HT1080 (cell line): ENCODE results near the gene ATP8B4. TPM values are rescaled to one million over a fixed set of nuclear protein-coding genes. Genes with fewer than 3 reads are reported as not detected.
"Not testable (repeated sequence)": the region's sequence is repeated elsewhere in the genome, so short reads cannot be mapped to it uniquely, and the experiment has no call there.

Experiments used
- DNase-seq: peaks from one replicate; pipeline ENCODE4 v3.0.0-alpha.2; 2015; ENCODE audit warnings: low read depth
- total RNA-seq: library from RNA; depleted of rRNA; stranded (reverse); fragments of >200 nt; shearing (Covaris generic); gene quantifications from 2 replicates; pipeline ENCODE4 v1.2.3, GENCODE V29; 2014

Gene ATP8B4
- total RNA-seq, 1 experiment from 2014 or later = 0.21 TPM

DNA sequence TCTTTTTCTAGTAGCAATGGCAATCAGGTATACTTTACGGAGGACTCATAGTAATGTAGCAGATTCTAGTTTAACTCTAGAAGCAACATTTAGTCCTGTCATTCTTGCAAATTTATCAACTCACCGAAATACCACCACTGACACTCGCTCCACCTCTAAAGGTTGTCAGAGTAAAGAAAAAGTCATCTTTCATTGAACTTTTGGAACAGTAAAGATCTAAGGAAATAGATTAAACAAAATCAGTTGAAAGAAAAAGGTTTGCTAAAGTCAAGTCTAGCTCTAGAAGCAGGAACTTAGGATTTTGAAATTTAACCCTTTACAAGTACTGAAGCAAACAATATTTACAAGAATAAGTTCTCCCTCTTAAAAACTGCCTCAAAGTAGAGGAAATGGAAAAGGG is 8.7 kb downstream of the ATP8B4 start:
- DNase-seq = no peak

DNA sequence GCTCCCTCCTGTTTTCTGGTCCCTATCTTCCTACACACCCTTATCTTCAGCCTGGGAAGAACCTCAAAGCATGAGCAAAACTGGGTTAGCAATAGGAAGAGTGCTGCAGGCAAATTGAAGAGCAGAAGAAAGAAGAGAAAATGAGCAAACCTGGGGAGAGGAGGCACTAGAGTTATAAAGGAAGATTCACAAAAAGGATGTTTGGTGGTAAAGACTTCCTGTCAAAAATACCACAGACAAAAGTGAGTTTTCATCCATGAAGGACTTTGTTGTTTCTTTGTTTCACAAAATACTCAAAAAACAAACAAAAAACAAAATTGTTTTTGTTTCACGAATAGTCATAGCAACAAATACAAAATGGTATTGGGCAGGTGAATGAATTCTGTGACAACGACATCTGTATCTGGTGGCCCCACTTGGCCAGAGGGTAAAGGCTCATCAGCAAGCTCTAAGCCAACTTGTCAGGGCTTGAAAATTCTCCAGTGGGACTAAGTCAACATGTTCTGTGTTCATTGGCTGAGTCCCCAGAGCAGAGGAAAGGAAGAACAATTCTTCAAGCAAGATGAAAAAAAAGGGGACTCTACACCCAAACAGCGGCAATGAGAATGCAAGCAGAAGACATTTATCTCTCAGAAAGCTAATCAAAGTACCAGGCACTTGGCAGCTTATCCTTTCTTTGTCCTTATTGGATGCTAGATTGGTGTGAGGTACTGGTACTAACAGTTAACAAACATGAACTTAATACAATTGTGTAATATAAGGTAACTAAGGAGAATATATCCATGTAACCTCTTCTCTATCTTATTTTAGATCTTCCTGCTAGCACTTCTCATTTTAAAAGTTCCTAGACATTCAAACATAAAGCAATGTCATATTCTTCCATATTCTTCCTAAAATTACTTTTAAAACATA is 9.7 kb downstream of the ATP8B4 start:
- no peak for DNase-seq

DNA sequence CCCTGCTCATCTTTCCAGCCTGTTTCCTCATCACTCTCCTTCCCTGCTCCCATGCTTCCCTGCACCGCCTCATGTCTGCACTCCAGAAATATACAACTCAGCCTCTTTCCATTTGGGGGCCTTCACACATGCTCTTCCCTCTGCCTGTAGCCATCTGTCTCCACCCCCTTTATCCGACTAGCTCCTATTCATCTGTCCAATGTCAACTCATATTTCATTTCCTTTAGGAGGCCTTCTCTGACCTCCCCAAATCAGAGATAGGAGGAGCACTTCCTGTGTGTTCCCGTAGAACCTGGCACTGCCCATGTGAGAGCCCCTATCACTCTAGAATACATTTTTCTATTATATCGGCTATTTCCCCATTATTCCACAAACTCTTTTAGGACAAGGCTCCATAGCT is 10.6 kb downstream of the ATP8B4 start:
- DNase-seq = no peak

DNA sequence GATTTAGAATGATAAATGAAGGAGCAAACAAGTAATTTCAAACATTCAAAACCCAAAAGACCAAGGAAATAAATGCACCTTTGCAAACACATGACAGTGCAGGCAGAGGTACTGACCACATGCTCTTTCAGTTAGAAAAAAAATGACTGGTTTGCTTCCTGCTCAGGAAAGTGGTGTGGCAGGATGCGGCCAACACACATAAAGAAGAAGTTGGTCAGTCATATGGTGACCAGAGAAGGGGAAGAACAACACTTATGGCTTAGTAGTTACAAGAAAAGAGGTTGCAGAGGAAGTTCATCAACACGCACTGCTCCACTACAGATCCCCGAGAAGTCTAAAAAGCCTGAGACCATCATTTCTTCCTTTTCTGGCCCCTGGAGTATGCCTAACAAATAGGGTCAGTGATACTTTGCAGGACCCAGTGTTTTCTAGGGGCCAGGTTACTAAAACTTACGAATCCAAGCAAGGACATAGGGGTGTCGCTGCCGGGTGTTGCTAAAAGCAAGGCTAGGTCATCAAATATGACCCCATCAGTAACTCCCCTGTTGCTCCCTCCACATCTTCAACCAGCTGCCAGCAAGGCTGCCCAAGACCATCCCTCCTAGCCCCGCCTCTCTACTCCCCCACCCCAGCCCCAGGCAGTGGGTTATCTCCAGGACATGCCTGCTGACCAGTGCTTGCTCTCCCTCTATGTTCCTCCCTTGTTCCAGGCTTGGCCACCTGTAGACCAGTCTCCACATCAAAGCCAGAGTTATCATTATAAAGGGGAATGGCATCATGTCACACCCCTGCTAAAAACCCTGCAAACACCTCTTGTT is 11.2 kb downstream of the ATP8B4 start:
- DNase-seq = peak; percentile 10

DNA sequence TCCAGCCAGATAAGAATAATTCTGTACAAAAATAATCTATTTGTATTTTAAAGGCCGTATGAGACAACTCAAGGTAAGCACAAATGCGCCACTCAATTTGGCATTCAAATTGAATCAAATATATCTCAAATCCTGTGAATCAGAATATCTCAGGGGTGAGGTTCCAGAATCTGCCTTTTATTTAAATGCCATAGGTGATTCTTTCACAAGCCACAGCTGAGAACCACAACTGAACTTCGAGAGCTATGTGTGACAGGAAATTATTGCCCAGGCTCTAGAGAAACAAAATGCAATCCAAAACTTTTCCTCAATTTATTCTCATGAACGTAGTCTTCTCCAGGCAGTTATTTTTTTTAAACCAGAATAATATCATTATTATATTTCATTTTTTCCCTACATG is 11.9 kb downstream of the ATP8B4 start:
- no peak for DNase-seq

DNA sequence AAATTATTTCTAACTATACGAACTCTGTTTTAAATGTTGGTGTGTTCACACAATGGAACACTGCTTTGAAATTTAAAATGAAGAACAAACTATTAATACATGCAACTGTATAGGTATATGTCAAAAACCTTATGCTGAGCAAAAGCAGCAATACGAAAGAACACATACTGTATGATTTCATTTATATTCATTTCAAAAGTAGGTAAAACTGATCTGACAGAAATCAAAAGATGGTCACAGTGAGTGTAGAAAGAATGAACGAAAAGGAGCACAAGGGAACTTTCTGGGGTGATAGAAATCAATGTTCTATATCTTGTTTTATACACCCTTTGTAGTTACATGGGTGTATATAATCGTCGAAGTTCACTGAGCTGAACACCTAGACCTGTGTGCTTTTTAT is 12.6 kb downstream of the ATP8B4 start:
- DNase-seq = no peak

DNA sequence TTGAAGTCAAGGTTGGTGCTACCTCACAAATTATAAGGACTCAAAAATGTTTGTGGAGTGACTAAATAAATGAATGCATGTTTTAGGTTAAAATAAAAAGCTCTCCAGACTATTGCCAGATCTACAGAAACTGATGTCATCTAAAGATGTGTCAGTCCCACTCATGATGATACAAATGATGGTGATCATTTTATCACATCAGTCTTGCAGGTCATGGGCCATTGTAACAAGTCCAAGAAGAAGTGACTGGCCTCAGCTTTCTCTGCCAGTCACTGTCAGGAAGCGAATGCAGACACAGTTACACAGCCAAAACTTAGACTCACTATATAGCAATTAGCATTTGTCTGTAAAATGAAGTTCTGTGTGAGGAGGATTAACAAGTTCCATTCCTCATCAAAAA is 18.5 kb downstream of the ATP8B4 start:
- no peak for DNase-seq

DNA sequence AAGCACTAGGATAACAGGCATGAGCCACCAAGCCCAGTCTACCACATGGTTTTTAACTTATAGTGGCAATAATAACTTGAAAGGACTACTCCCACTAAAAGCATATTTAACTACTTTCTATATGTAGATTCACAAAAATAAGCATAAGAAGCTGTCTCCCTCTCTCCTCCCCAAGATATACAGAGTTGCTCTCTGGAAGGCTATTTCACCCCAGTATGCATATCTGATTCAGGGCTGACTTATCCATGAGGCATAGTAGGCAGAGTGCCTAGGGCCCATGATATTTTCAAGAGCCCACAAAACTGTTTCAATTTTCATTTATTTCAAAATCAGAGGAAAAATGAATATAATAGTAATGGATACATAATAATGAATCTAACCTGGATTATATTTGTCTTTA is 20.5 kb downstream of the ATP8B4 start:
- no peak for DNase-seq

DNA sequence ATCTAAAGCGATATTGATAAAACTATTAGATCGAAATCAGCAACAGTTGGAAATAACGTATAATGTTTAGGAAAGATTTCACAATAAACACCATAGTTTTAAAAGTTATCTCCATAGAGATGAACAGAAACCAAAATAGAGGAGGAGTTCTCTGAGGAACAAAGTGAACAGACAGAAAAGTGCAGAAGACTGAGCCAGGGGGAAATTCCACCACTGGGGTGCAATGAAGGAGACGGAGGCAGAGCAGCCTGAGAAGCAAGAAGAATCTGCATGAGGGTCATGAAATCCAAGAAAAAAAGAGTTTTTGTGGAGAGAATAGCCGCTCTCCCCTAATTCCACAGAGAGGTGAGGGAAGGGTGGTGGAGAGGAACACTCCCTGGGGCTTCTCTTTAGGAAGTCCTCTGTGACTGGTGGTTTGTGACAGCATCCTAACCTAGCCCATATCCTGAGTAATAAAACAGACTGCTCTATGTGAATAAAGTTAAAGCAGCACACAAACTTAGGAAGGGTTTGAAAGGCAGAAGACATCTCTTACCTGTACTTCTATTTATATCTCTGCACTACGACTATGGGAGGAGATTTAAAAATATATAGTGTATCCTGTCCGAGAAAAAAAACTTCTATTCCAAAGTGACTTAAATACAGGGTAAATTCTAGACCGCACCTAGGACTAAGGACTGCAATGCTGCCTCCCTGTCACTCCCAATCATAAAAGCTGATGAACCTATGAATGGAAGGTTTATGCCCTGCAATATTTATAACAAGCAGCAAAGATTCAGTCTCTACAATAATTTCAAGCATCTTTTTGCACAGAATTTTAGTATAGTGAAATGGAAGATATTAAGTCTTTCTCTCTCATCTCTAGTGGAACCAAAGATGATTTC is 22.9 kb downstream of the ATP8B4 start:
- DNase-seq = no peak

DNA sequence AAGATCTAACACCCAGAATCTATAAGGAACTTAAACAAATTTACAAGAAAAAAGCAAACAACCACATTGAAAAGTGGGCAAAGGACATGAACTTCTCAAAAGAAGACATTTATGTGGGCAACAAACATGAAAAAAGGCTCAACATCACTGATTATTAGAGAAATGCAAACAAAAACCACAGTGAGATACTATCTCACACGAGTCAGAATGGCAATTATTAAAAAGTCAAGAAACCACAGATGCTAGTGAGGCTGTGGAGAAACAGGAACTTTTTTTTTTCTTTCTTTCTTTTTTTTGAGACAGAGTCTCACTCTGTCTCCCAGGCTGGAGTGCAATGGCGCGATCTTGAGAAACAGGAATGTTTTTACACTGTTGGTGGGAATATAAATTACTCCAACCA is 29.6 kb downstream of the ATP8B4 start:
- DNase-seq = not testable (repeated sequence)

DNA sequence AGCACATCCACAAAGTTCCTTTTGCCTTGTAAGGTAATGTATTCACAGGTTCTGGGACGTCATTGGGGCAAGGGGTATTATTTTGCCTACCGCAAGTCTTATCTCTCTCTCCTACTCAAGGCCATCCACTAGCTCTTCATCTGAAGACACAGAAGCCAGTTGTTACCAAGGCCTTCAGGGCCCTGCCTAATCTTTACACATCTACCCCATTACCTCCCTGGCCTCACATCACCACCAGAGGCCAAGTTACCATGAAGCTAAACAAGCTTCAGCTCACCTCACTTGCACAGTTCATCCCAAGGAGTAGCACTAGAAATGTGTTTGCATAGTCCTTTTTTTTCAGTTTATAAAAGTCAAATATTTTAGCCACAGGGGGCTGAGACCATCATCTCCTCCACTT is 34.1 kb downstream of the ATP8B4 start:
- DNase-seq = no peak

DNA sequence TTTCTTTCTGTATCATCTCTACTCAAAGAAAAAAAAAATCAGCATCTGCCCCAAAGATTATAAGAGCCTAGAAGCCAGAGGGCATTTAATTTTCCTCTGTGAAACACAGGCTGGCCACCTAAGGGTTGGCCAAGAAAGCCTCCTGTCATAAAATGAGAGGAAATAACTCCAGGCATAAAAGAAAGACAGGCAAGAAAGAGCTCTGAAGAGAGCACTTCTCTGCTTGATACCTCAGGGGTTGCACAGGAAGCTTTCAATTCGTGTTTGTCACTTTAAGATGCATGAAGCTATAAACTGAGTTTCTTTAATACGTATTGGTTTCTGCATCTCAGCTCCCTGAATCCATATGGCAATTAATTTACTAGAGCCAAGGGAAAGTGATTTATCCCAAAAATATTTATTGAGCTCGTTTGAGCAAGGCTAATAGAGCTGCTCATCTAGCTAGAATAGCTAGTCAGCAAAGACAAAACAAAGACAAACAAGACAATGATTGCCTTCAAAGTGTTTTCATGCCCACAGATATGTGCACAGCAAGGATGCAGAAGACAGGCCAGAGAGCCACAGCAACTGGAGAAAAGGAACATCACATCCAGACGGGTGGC is 35.5 kb downstream of the ATP8B4 start:
- DNase-seq = no peak

DNA sequence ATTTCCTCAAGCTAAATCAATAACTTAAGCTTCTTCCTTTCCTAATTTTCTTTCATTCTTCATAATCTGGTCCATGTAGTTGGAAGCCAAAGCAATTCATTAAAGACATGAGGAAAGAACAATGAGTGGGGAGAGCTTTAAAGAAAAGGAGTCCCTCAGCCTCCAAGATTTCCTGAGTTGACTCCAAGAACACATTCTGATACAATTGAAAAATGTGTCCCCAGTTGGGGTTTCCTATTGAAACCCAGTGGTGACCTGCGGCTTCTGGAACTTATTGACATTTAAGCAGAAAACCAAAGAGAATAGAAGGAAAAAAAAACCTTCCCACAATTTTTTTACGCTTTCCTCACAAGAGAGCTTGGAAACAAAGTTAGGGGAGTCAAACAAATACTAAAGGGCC is 37.0 kb downstream of the ATP8B4 start:
- DNase-seq = no peak

DNA sequence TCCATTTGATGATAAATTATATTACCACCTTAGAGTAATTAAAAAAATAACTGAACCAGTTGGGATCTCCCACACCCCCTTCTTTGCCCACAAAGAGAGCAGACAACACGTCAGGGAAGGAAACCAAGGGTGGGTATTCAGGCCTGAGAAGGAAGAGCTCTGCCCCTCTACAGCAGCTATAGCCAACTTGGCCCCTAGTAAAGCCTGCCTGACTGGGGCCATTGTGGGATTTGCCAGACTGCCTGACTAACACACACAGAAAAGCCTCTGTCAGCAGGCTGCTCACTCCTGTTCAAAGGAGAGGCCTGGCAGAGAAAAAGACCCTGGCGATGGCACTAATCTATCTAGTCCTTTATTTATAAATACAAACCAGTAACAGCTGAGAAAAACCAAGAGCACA is 41.4 kb downstream of the ATP8B4 start:
- no peak for DNase-seq

DNA sequence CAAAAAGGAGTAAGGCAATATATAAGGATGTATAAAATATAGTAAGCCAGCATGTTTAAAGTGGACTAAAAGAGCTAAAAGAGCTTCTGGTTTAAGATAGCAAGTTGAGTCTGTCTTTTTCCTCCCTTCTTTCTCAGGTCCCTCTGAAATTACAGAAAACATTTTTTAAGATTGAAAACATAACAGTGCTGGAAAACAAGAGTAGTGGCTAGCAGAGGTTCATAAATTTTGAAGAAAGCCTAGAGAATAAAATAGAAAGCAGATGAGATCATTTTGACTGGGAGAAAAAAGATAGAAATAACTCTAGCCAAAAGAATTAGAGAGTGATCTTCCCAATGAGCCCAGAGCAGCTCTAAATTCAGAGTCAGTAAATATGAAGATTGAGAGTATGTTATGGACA is 41.9 kb downstream of the ATP8B4 start:
- DNase-seq = no peak

DNA sequence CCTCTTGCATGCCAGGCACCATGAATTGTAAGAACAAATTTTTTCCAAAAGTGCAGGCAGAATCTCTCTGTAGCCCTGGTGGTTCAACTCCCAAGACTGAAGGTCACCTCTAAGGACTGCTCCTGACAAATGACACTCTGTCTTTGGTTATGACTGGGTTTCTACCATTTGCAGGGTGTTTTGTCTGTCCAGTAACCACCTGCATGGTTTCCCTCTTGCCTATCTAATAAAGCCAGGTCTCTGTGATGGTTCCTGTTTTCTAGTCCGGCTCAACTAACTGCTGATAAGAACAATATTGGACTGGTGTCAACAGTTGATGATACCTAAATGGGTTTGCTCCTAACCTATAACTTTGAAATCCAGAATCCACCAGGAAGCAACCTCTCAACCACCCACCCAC is 43.7 kb downstream of the ATP8B4 start:
- no peak for DNase-seq

DNA sequence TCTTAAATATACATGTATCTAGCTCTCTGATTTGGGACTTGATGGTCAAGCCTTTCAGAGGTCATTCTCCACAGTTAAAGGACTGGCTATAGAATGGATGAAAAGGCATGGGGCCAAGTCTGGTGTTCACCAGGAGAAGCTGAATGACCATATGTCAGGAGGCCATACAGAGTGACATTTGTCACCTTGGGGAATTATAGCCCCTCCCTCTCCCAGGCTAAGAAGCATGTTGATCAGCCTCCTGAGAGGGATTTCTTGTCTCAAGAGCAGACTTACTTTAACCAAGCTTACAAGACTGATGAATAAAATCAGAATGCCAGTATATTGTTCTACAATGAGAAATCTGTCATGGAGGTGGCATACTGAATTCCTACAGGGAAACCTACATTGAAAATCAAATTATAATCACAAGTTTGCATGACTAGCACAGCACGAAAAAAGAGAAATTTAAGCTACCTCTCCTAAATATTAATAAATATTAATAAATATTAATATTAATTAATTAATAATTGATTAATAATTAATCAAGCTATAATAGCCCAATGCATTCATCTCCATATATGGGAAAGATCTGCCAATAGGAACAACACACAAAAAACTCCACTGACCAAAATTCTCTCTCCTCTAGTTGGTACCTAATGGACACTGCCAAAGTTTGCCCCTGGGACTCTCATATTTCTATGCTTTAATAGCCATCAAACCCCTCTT is 47.3 kb downstream of the ATP8B4 start:
- no peak for DNase-seq

DNA sequence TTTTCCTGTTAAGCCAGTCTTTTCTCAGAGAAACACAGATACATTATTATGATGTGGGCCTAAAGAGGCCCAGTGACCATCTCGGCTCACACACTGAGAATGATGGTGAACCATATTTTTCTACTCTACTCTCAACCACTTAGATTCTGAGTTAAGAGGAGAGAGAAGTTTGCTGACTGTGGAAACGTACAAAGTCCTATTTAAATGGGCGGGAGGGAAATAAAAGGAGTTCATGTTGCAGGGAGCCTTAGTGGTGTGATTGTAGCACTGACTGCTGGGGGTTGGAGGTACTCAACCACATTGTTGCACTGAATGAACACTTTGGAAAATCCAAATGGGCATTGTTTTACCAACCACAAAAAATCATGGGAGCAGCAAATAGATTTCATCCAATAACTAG is 51.0 kb downstream of the ATP8B4 start:
- no peak for DNase-seq

DNA sequence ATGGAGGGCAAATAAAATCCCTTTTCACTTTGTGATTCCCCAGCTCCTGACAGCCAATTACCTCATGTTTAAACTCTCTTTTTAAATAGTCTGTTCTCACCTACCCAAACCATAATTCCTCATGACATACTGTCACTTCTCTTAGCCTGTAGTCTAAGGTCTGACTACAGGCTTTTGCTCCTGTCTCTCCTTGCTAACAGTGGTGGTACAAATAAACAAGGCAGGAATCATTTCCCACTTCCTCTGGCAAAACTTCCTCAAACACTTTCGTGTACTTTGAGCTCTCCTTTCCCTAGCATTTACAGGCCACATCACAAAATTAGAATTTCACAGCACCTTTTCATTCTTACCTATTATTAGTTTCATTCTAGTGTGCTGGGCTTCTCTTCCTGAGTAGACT is 51.8 kb downstream of the ATP8B4 start:
- no peak for DNase-seq

DNA sequence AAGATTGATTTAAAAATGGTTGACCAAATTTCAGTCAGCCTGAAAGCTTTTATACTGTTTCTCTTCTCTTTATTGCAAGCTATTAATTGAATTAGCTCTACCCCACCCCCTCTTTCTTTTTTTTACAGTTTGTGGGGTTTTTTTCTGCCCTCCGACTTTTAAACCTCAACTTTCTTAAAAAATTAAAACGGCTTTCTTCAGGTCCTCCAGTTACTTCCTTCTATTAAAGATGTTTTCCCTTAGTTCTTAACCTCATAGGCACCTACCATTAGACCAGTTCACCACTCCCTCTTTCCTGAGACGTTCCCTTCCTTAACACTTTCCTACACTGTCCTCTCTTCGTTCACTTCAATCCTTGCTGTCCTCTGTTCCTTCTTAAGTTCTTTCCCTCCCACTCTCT is 52.4 kb downstream of the ATP8B4 start:
- DNase-seq = no peak

DNA sequence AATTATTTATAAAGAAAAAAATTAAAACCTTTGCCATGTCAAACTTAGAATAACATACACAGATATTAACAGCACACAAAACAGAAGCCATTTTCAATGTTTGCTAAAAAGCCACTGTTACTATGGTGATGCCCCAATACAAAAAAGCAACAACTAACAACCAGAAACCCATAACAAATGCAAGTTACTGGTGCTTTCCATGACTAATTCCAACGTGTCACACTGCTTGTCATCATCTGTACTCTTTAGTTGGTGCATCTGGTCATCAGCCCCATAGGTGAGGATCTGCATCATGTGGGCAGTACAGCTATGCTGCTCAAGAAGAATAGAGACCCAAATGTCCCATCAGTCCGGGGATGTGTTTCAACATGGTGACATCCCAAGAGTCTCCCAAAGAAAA is 52.8 kb downstream of the ATP8B4 start:
- DNase-seq = peak; percentile 53
